Glutamatergic neuron (in vitro differentiated cells): ENCODE results near the gene IL36RN. TPM values are rescaled to one million over a fixed set of nuclear protein-coding genes. Genes with fewer than 3 reads are reported as not detected.

ENCODE experiments used
- DNase-seq: peaks from one replicate; pipeline ENCODE4 v3.0.0; 2022
- H3K27ac Mint-ChIP-seq: one replicate; pipeline ENCODE4 v1.8.0; 2020; ENCODE audit warnings: mild to moderate bottlenecking, mixed read lengths, inconsistent platforms; ENCODE audit not compliant: unreplicated experiment
- H3K27me3 Mint-ChIP-seq: one replicate; pipeline ENCODE4 v1.8.0; 2020; ENCODE audit warnings: mild to moderate bottlenecking, moderate library complexity, mixed read lengths, inconsistent platforms; ENCODE audit not compliant: unreplicated experiment
- H3K36me3 Mint-ChIP-seq: one replicate; pipeline ENCODE4 v1.8.0; 2020; ENCODE audit warnings: mild to moderate bottlenecking, mixed read lengths, inconsistent platforms; ENCODE audit not compliant: unreplicated experiment
- H3K4me1 Mint-ChIP-seq: one replicate; pipeline ENCODE4 v1.8.0; 2020; ENCODE audit warnings: mild to moderate bottlenecking, low read depth, mixed read lengths, inconsistent platforms; ENCODE audit not compliant: unreplicated experiment
- H3K4me3 Mint-ChIP-seq: one replicate; pipeline ENCODE4 v1.8.0; 2020; ENCODE audit warnings: mild to moderate bottlenecking, mixed read lengths, inconsistent platforms; ENCODE audit not compliant: unreplicated experiment
- H3K9me3 Mint-ChIP-seq: one replicate; pipeline ENCODE4 v1.8.0; 2020; ENCODE audit warnings: mild to moderate bottlenecking, moderate library complexity, mixed read lengths, inconsistent platforms; ENCODE audit not compliant: unreplicated experiment
- CTCF ChIP-seq: fragments of 200-600 bp; sonication (generic); IDR thresholded peaks from one replicate; pipeline ENCODE4 v1.5.0; 2021; ENCODE audit not compliant: partially characterized antibody, unreplicated experiment
- total RNA-seq: library from RNA; stranded (reverse); fragmentation: NEBNext Ultra II Directional; extraction: Animal tissue kit (Norgen Biotek cat#: 25700); gene quantifications from one replicate; pipeline ENCODE4 v1.2.1, GENCODE V29; 2021; ENCODE audit not compliant: unreplicated experiment

IL36RN gene
- total RNA-seq, 1 donor from 2014 or later = not detected

GRCh38 chr2:113064281-113064680 lies 5.3 kb downstream of the IL36RN start:
- no peak for DNase-seq
- no peaks in the 10 kb centered on the region for H3K27me3 Mint-ChIP-seq
- TF ChIP-seq CTCF = no peak
- no peaks in the 10 kb centered on the region for H3K9me3 Mint-ChIP-seq
- no peaks in the 10 kb centered on the region for H3K4me1 Mint-ChIP-seq
- H3K27ac Mint-ChIP-seq = no peak overlapping the region
- no peaks in the 10 kb centered on the region for H3K36me3 Mint-ChIP-seq
- H3K4me3 Mint-ChIP-seq = no peak overlapping the region

GRCh38 chr2:113064898-113065297 lies 5.9 kb downstream of the IL36RN start:
- Mint-ChIP-seq H3K4me1 (no peaks in the 10 kb centered on the region), H3K9me3 (no peaks in the 10 kb centered on the region), H3K4me3 (no peak overlapping the region), H3K27ac (no peak overlapping the region), H3K27me3 (no peaks in the 10 kb centered on the region), H3K36me3 (no peaks in the 10 kb centered on the region)
- TF ChIP-seq CTCF = no peak
- no peak for DNase-seq

- H3K27ac Mint-ChIP-seq = no peak within 1 kb of the TSS
- H3K27me3 Mint-ChIP-seq = no peaks in the 10 kb centered on the region
- no peak for DNase-seq
- no peak for TF ChIP-seq CTCF
- no peaks in the 10 kb centered on the region for H3K4me1 Mint-ChIP-seq
- no peaks in the 10 kb centered on the region for H3K9me3 Mint-ChIP-seq
- H3K4me3 Mint-ChIP-seq = no peak within 1 kb of the TSS
- no peaks in the 10 kb centered on the region for H3K36me3 Mint-ChIP-seq
Observed at GRCh38 chr2:113067681-113068080, 8.7 kb downstream of the IL36RN start, which contains the start of gene IL1F10. IL1F10 (plus strand) TSS chr2:113067970; CDS start chr2:113072739, 4,769 bp downstream.

- Mint-ChIP-seq H3K27ac (no peak overlapping the region), H3K27me3 (no peaks in the 10 kb centered on the region)
Observed at GRCh38 chr2:113068249-113068648, 9.3 kb downstream of the IL36RN start.

More at GRCh38 chr2:113068249-113068648, 9.3 kb downstream of the IL36RN start:
- no peaks in the 10 kb centered on the region for H3K4me1 Mint-ChIP-seq
- no peak for TF ChIP-seq CTCF
- H3K4me3 Mint-ChIP-seq = no peak overlapping the region
- DNase-seq = no peak
- no peaks in the 10 kb centered on the region for H3K9me3 Mint-ChIP-seq
- H3K36me3 Mint-ChIP-seq = no peaks in the 10 kb centered on the region
